WI38 (cell line): ENCODE measurements around the gene PXDC1.

ENCODE experiments used
- H3K4me3 ChIP-seq: 2 replicates; pipeline ENCODE4 v1.5.1; 2011; ENCODE audit warnings: low read depth, mild to moderate bottlenecking, control low read depth, low read length
- TF ChIP-seq, protein P1 (sequence below): IDR thresholded peaks from 2 replicates; pipeline ENCODE4 v1.5.1; 2012; ENCODE audit warnings: low read depth, mild to moderate bottlenecking, control low read depth, low read length

Gene PXDC1

DNA sequence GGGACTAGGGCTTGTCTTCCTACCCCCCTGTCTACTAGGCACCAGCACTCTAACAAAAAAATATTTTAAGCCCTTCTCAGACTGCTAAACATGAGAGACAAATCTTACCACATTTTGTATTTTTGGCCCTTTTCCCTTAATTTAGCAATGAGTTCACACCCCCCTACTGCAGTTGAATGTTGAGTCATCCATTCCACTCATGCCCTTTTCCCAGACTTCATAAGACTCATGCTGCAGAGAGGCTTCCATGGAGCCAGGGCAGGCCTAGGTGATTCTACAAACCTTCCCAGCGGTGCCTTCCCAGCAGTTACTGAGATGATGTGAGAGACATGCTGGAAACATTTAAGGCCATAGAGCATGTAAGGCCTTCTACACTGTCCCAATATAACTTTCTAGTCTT lies 53.9 kb downstream of the PXDC1 start:
- TF ChIP-seq, protein P1, sequence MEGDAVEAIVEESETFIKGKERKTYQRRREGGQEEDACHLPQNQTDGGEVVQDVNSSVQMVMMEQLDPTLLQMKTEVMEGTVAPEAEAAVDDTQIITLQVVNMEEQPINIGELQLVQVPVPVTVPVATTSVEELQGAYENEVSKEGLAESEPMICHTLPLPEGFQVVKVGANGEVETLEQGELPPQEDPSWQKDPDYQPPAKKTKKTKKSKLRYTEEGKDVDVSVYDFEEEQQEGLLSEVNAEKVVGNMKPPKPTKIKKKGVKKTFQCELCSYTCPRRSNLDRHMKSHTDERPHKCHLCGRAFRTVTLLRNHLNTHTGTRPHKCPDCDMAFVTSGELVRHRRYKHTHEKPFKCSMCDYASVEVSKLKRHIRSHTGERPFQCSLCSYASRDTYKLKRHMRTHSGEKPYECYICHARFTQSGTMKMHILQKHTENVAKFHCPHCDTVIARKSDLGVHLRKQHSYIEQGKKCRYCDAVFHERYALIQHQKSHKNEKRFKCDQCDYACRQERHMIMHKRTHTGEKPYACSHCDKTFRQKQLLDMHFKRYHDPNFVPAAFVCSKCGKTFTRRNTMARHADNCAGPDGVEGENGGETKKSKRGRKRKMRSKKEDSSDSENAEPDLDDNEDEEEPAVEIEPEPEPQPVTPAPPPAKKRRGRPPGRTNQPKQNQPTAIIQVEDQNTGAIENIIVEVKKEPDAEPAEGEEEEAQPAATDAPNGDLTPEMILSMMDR, result no peak
- no peak overlapping the region for H3K4me3 ChIP-seq

DNA sequence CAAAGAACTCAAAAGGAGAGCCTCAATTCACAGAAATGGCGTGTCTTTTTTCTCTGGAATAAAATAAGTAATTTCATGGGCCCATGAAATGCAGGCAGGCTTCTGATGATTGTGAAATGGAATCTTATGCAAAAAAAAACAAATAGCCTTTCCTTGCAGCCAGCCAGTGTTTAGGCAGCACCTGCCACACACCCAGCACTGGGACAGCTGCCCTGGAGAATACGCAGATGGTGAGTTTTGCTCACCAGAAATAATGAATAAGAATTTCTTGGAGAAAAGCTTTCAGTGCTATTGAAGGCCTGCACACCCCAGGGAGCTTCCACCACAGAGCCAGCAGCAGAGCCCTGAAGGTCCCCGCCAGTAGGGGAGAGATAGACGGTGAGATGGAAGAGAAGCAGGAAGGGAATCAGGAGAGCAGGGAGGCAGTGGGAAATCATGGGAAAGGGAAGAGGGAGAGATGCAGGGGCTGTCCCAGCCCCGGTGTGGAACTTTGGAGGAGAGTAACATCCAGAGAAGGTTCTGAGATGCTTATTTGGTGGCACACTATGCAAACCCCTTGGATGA lies 54.9 kb downstream of the PXDC1 start:
- TF ChIP-seq, protein P1, result no peak

DNA sequence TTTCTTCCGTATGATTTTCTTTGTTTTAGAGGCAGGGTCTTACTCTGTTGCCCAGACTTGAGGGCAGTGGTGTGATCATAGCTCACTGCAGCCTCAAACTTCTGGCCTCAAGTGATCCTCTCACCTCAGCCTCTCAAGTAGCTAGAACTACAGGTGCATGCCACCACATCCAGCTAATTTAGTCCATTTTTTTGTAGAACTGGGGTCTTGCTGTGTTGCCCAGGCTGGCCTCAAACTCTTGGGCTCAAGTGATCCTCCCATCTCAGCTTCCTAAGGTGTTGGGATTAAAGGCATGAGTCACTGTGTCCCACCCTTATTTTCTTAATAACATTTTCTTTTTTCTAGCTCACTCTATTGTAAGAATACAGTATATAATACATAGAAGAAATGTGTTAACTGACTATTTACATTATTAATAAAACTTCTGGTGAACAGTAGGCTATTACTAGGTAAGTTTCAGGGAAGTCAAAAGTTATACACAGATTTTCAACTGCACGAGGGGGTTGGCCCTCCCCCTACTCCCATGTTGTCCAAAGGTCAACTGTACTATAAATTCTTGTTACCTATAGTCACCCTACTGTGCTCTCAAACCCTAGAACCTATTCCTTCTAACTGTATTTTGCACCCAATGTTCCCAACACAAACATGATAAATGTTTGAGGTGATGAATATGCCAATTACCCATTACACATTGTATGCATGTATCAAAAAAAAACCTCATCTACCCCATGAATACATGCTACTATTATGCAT lies 56.3 kb downstream of the PXDC1 start:
- no peak overlapping the region for H3K4me3 ChIP-seq
- TF ChIP-seq, protein P1, result no peak

More for the DNA sequence above, 54.9 kb downstream of the PXDC1 start:
- no peak overlapping the region for H3K4me3 ChIP-seq

DNA sequence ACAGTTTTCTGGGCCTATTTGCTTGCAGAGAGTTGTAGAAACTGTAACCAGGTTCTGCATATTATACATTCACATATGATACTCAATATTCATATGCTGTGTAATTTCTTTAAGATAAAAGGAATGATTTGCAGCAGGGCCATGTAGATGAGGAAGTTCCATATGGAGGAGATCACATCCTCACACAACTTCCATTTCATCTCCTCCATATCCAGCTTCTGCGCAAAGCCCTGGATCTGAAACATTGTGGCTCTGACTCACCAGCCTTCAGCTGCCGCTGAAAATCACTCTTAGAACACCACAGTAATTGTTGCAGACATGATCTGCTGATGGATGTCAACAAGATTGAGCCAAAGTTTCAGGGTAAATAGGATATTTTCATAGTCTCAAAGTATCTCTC lies 57.7 kb downstream of the PXDC1 start:
- no peak overlapping the region for H3K4me3 ChIP-seq
- TF ChIP-seq, protein P1, result no peak

DNA sequence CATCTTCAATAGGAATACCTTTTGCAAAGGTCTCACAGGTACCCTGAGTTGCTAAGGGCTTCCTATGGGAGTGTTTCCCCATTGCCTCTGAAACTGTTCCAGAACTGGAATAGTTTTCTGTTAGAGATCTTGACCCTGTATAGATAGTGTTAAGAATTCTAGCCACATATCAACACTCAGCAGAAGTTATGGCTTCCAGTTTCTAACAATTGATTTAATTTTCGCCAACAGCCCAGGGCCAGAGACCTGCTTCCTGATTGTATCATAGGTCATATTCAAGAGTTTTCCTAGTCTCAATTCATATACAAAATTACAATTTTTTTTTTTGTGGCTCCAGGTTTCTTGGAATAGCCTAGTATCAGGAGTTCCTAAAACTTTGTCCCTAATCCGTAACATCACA lies 61.0 kb downstream of the PXDC1 start:
- TF ChIP-seq, protein P1, result no peak

DNA sequence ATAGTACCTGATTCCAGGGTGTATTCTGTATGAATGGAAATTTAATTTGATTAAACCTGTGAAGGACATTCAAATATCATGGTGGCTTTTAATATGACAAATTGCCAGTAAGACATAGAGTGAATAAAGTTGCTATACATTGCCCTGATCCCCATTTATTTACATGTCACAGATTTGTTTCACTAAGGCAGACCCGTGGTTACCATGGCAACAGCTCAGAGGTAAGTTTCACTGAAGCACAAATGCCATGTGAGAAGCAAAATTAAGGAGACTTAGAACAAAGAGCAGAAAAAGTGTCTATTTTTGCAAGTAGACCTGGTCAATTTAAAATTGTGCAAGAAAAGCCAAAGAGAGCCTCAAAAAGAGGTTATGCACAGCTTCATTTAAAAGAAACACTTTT lies 63.7 kb downstream of the PXDC1 start:
- no peak overlapping the region for H3K4me3 ChIP-seq
- TF ChIP-seq, protein P1, result no peak

More for the DNA sequence above, 61.0 kb downstream of the PXDC1 start:
- no peak overlapping the region for H3K4me3 ChIP-seq

DNA sequence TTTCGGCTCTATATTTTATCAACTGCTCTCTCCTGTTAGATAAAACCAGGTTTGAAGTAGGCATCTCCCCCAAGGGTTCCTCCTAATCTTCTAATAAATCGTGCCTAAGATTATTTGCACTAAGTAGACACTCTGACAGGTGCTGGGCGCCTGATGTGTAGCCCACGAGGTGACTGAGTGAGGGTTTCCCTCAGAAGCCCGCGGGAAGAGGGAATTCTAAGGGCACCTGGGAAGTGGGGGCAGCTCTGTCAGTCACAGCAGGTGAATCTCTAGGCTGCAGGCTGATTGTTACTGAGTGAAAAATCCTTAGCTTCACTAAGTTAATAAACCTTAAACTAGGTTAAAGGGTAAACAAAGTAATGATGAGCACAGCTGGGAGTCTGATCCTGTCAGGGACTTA lies 68.2 kb downstream of the PXDC1 start:
- no peak overlapping the region for H3K4me3 ChIP-seq
- TF ChIP-seq, protein P1, result no peak
